ENCODE measurements around the gene CFAP299. TPM values are rescaled to one million over a fixed set of nuclear protein-coding genes. Genes with fewer than 3 reads are reported as not detected.
A peak's percentile ranks its signal among the peaks of the same experiment; 100 is the strongest.

Gene CFAP299
- total RNA-seq, 4 donors from 2014 or later: 0.84 to 2.5 (median 2.2) TPM; not detected in 1

- H3K9me3 ChIP-seq: no peaks in the 10 kb centered on the region
- TF ChIP-seq POLR2AphosphoS5 (IDR thresholded peaks at IDR 0.05) (no peak), POLR2A (IDR thresholded peaks at IDR 0.05; ENCODE audit: low read depth) (no peak), CTCF (IDR thresholded peaks at IDR 0.05) (no peak), EP300 (IDR thresholded peaks at IDR 0.05) (no peak)
- no peak overlapping the region for H3K4me3 ChIP-seq
- intact Hi-C loops (cut with DNase I): loop anchor here (10.0 kb wide), 1 partner anchor 433 kb away; no protein-coding TSS in a partner anchor
- H3K27ac ChIP-seq (replicated peaks in 1 of 4): no peak overlapping the region
- no peak for DNase-seq (ENCODE audit: extremely low spot score)
- WGBS: 67% methylated on average over 2 of the region's 2 CpGs
- no peaks in the 10 kb centered on the region for H3K36me3 ChIP-seq
- peaks cover 0 to 9% (median 0%) of the 10 kb centered on the region in 4 donors for H3K4me1 ChIP-seq
- H3K27me3 ChIP-seq: no peaks in the 10 kb centered on the region
Measured at GRCh38 chr4:80611678-80611979, 276.1 kb downstream of the CFAP299 start.

GRCh38 chr4:80613470-80613869 is 277.9 kb downstream of the CFAP299 start:
- no peak for DNase-seq (ENCODE audit: extremely low spot score)
- H3K4me3 ChIP-seq: no peak overlapping the region
- peaks cover 0 to 7% (median 0%) of the 10 kb centered on the region in 4 donors for H3K4me1 ChIP-seq
- H3K36me3 ChIP-seq: no peaks in the 10 kb centered on the region
- TF ChIP-seq POLR2AphosphoS5 (IDR thresholded peaks at IDR 0.05) (no peak), CTCF (IDR thresholded peaks at IDR 0.05) (no peak), EP300 (IDR thresholded peaks at IDR 0.05) (no peak), POLR2A (IDR thresholded peaks at IDR 0.05; ENCODE audit: low read depth) (no peak)
- intact Hi-C loops (cut with DNase I): loop anchor here (10.0 kb wide), 1 partner anchor 431 kb away; no protein-coding TSS in a partner anchor
- no peak overlapping the region for H3K27ac ChIP-seq (replicated peaks in 1 of 4)
- H3K9me3 ChIP-seq: no peaks in the 10 kb centered on the region
- H3K27me3 ChIP-seq: no peaks in the 10 kb centered on the region

GRCh38 chr4:80614319-80614718 is 278.8 kb downstream of the CFAP299 start:
- 94% methylated on average over 6 of the region's 6 CpGs for WGBS
- Histone ChIP-seq H3K27me3 (no peaks in the 10 kb centered on the region), H3K36me3 (no peaks in the 10 kb centered on the region), H3K9me3 (no peaks in the 10 kb centered on the region), H3K4me3 (no peak overlapping the region), H3K27ac (replicated peaks in 1 of 4) (no peak overlapping the region), H3K4me1 (no peaks in the 10 kb centered on the region)
- TF ChIP-seq POLR2AphosphoS5 (IDR thresholded peaks at IDR 0.05) (no peak), EP300 (IDR thresholded peaks at IDR 0.05) (no peak), CTCF (IDR thresholded peaks at IDR 0.05) (no peak), POLR2A (IDR thresholded peaks at IDR 0.05; ENCODE audit: low read depth) (no peak)
- intact Hi-C loops (cut with DNase I): loop anchor here (10.0 kb wide), 1 partner anchor 430 kb away; no protein-coding TSS in a partner anchor
- no peak for DNase-seq (ENCODE audit: extremely low spot score)

GRCh38 chr4:80615099-80615498 is 279.6 kb downstream of the CFAP299 start:
- TF ChIP-seq POLR2AphosphoS5 (IDR thresholded peaks at IDR 0.05): no peak
- TF ChIP-seq CTCF (IDR thresholded peaks at IDR 0.05): no peak
- TF ChIP-seq EP300 (IDR thresholded peaks at IDR 0.05): no peak
- TF ChIP-seq POLR2A (IDR thresholded peaks at IDR 0.05; ENCODE audit: low read depth): no peak
- no peaks in the 10 kb centered on the region for H3K36me3 ChIP-seq
- H3K4me3 ChIP-seq: no peak overlapping the region
- no peaks in the 10 kb centered on the region for H3K27me3 ChIP-seq
- no peaks in the 10 kb centered on the region for H3K9me3 ChIP-seq
- H3K27ac ChIP-seq (replicated peaks in 1 of 4): no peak overlapping the region
- intact Hi-C loops (cut with DNase I): loop anchor here (10.0 kb wide), 1 partner anchor 430 kb away; no protein-coding TSS in a partner anchor
- 91% methylated on average over 2 of the region's 2 CpGs for WGBS
- H3K4me1 ChIP-seq: no peaks in the 10 kb centered on the region
- DNase-seq (ENCODE audit: extremely low spot score): no peak

GRCh38 chr4:80619070-80619674 is 283.6 kb downstream of the CFAP299 start:
- no peak for DNase-seq (ENCODE audit: extremely low spot score)
- 31% methylated on average over 1 of the region's 1 CpG for WGBS
- Histone ChIP-seq H3K9me3 (peaks cover 0 to 6% (median 2%) of the 10 kb centered on the region in 4 donors), H3K27ac (replicated peaks in 1 of 4) (no peak overlapping the region), H3K4me3 (no peak overlapping the region), H3K27me3 (no peaks in the 10 kb centered on the region), H3K4me1 (no peaks in the 10 kb centered on the region), H3K36me3 (no peaks in the 10 kb centered on the region)
- TF ChIP-seq POLR2AphosphoS5 (IDR thresholded peaks at IDR 0.05) (no peak), CTCF (IDR thresholded peaks at IDR 0.05) (peak; percentile 34 to 39 (median 35)), EP300 (IDR thresholded peaks at IDR 0.05) (no peak), POLR2A (IDR thresholded peaks at IDR 0.05; ENCODE audit: low read depth) (no peak)
- intact Hi-C loops (cut with DNase I): loop anchor here (10.0 kb wide), 1 partner anchor 426 kb away; no protein-coding TSS in a partner anchor

Data from esophagus muscularis mucosa (tissue), 4 donors.